ENCODE data around the gene FLNB.

FLNB gene

GRCh38 chr3:58143417-58144055 lies 135.3 kb downstream of the FLNB start:
- H3K27ac ChIP-seq = no peak overlapping the region
- no peak overlapping the region for H3K4me3 ChIP-seq (ENCODE audit: low read depth, low read length)
- no peaks in the 10 kb centered on the region for H3K27me3 ChIP-seq (replicated peaks)
- TF ChIP-seq CTCF (IDR thresholded peaks at IDR 0.05; ENCODE audit: low read depth, low read length, missing control alignments) = no peak
- in situ Hi-C loops (cut with HindIII; ENCODE audit: low pct_ligation_motif_present, low sequenced_read_pairs) = no loop called here
- DNase-seq = no peak
- peaks cover 93% of the 10 kb centered on the region for H3K36me3 ChIP-seq (replicated peaks)

- H3K36me3 ChIP-seq (replicated peaks) = peaks cover 93% of the 10 kb centered on the region
- in situ Hi-C loops (cut with HindIII; ENCODE audit: low pct_ligation_motif_present, low sequenced_read_pairs) = no loop called here
Measured at GRCh38 chr3:58144478-58145325, 136.5 kb downstream of the FLNB start.

GRCh38 chr3:58148049-58148448 lies 139.8 kb downstream of the FLNB start:
- DNase-seq = no peak
- Histone ChIP-seq H3K27ac (no peak overlapping the region), H3K4me3 (ENCODE audit: low read depth, low read length) (no peak overlapping the region), H3K27me3 (replicated peaks) (no peaks in the 10 kb centered on the region), H3K36me3 (replicated peaks) (peaks cover 94% of the 10 kb centered on the region)
- no peak for TF ChIP-seq CTCF (IDR thresholded peaks at IDR 0.05; ENCODE audit: low read depth, low read length, missing control alignments)
- in situ Hi-C loops (cut with HindIII; ENCODE audit: low pct_ligation_motif_present, low sequenced_read_pairs) = no loop called here

More at GRCh38 chr3:58144478-58145325, 136.5 kb downstream of the FLNB start:
- TF ChIP-seq CTCF (IDR thresholded peaks at IDR 0.05; ENCODE audit: low read depth, low read length, missing control alignments) = no peak
- no peaks in the 10 kb centered on the region for H3K27me3 ChIP-seq (replicated peaks)
- H3K27ac ChIP-seq = no peak overlapping the region
- no peak overlapping the region for H3K4me3 ChIP-seq (ENCODE audit: low read depth, low read length)
- DNase-seq = no peak

- H3K27ac ChIP-seq = no peak overlapping the region
- TF ChIP-seq CTCF (IDR thresholded peaks at IDR 0.05; ENCODE audit: low read depth, low read length, missing control alignments) = no peak
- H3K27me3 ChIP-seq (replicated peaks) = no peaks in the 10 kb centered on the region
- peaks cover 99% of the 10 kb centered on the region for H3K36me3 ChIP-seq (replicated peaks)
- DNase-seq = no peak
- no peak overlapping the region for H3K4me3 ChIP-seq (ENCODE audit: low read depth, low read length)
- in situ Hi-C loops (cut with HindIII; ENCODE audit: low pct_ligation_motif_present, low sequenced_read_pairs) = loop anchor here (25.0 kb wide), 1 partner anchor 138 kb away; the partner anchor contains the start of gene FLNB
Measured at GRCh38 chr3:58150130-58150809, 142.0 kb downstream of the FLNB start.

GRCh38 chr3:58150810-58151199 lies 142.6 kb downstream of the FLNB start:
- H3K36me3 ChIP-seq (replicated peaks) = peaks cover 99% of the 10 kb centered on the region
- no peaks in the 10 kb centered on the region for H3K27me3 ChIP-seq (replicated peaks)
- no peak overlapping the region for H3K4me3 ChIP-seq (ENCODE audit: low read depth, low read length)
- no peak overlapping the region for H3K27ac ChIP-seq
- in situ Hi-C loops (cut with HindIII; ENCODE audit: low pct_ligation_motif_present, low sequenced_read_pairs) = loop anchor here (25.0 kb wide), 1 partner anchor 139 kb away; the partner anchor contains the start of gene FLNB
- no peak for DNase-seq
- TF ChIP-seq CTCF (IDR thresholded peaks at IDR 0.05; ENCODE audit: low read depth, low read length, missing control alignments) = no peak
